Measurements from ENCODE around the gene CIAO2B.

CIAO2B gene

DNA sequence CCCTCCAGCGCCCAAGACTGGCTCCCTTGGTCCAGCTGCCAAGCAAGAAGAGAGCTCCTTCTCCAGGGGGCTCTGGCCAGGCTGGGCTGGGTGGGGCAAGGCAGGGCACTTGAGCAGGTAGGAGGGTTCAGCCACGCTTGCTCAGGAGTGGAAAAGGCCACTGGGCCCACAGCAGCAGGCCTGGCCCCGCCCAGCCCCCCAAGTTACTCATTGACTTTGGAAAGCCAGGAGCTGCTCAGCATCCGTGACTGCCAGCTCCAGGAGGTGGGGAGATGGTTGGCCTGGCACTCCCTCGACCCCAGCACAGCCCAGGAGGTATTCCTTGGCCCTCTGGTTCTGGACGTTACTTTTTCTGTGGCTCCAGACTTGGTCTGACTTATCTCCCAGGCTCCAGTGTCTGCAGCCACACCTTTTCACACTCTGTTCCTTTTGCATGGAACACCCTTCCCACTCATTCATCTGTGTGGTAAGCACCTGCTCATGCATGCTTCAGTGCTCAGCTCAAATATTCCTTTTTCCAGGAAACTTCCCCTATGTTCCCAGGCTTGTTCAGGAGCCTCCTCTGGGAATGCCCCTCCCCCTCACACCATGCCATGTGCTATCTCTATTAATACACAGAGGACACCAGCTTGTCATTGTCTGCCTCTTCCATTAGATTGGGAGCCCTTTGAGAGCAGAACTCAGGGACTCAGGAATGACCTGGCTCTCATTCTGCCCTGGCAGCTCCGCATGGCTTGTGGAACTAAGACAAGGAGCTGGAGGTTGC, 15.2 kb downstream of the CIAO2B start, which contains the start of gene CDH16:
CDH16 (minus strand) TSS at position 83 of the 766 bp plus-strand sequence. CDS start 820 bp downstream, outside the sequence.
- Histone ChIP-seq H2AFZ (ENCODE audit: low read depth, low read length) (no peak within 1 kb of the TSS), H3K27me3 (ENCODE audit: insufficient read depth, low read length, poor library complexity) (peaks cover 7% of the 10 kb centered on the region), H3K36me3 (ENCODE audit: insufficient read depth, low read length) (no peaks in the 10 kb centered on the region), H3K4me2 (ENCODE audit: insufficient read depth, low read length) (no peak within 1 kb of the TSS), H3K79me2 (ENCODE audit: insufficient read depth, low read length) (no peaks in the 10 kb centered on the region), H3K4me1 (ENCODE audit: insufficient read depth, low read length) (no peaks in the 10 kb centered on the region), H3K9ac (ENCODE audit: low read depth, low read length) (no peak within 1 kb of the TSS), H3K27ac (ENCODE audit: low read length) (no peak within 1 kb of the TSS), H3K9me3 (ENCODE audit: insufficient read depth, low read length, severe bottlenecking) (no peaks in the 10 kb centered on the region), H3K4me3 (ENCODE audit: low read depth in 1 of 2, low read length in 2 of 2) (no peak within 1 kb of the TSS), H4K20me1 (ENCODE audit: insufficient read depth, low read length) (0 out of 2 replicates have a peak, but pooled peaks cover 3% of the 10 kb centered on the region)
- DNase-seq = no peak
- ATAC-seq (ENCODE audit: insufficient read depth, low read depth) = no peak
- TF ChIP-seq, protein P1, sequence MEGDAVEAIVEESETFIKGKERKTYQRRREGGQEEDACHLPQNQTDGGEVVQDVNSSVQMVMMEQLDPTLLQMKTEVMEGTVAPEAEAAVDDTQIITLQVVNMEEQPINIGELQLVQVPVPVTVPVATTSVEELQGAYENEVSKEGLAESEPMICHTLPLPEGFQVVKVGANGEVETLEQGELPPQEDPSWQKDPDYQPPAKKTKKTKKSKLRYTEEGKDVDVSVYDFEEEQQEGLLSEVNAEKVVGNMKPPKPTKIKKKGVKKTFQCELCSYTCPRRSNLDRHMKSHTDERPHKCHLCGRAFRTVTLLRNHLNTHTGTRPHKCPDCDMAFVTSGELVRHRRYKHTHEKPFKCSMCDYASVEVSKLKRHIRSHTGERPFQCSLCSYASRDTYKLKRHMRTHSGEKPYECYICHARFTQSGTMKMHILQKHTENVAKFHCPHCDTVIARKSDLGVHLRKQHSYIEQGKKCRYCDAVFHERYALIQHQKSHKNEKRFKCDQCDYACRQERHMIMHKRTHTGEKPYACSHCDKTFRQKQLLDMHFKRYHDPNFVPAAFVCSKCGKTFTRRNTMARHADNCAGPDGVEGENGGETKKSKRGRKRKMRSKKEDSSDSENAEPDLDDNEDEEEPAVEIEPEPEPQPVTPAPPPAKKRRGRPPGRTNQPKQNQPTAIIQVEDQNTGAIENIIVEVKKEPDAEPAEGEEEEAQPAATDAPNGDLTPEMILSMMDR (IDR thresholded peaks at IDR 0.05; ENCODE audit: borderline replicate concordance, extremely low read depth, low read length, poor library complexity, severe bottlenecking) = no peak
- no peak for TF ChIP-seq EZH2 (IDR thresholded peaks at IDR 0.05; ENCODE audit: borderline replicate concordance, low read depth, low read length, severe bottlenecking)

DNA sequence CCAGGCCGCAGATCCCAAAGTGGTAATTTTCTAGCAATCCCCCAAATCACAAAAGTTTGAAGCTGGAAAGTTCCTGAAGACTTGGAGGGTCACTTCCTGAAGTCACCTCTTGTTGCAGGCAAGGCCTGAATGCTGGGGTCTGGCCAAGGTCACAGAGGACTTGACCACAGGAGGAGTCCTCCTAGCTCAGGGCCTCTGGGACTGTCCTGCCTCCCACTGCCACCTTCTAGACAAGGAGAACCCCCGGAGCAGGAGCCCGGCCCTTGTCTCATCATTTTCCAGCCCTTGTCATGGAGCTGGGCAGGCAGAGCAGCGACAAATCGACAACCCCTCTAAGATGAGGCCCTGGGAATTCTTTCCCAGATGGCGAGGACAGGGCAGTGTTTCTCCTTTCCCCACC, 15.8 kb downstream of the CIAO2B start:
- H3K4me1 ChIP-seq (ENCODE audit: insufficient read depth, low read length) = no peaks in the 10 kb centered on the region
- H3K4me3 ChIP-seq (ENCODE audit: low read depth in 1 of 2, low read length in 2 of 2) = no peak overlapping the region
- no peak for ATAC-seq (ENCODE audit: insufficient read depth, low read depth)
- H3K27ac ChIP-seq (ENCODE audit: low read length) = no peak overlapping the region
- no peaks in the 10 kb centered on the region for H3K9me3 ChIP-seq (ENCODE audit: insufficient read depth, low read length, severe bottlenecking)
- peaks cover 7% of the 10 kb centered on the region for H3K27me3 ChIP-seq (ENCODE audit: insufficient read depth, low read length, poor library complexity)
- H4K20me1 ChIP-seq (ENCODE audit: insufficient read depth, low read length) = 0 out of 2 replicates have a peak, but pooled peaks cover 3% of the 10 kb centered on the region
- H3K36me3 ChIP-seq (ENCODE audit: insufficient read depth, low read length) = no peaks in the 10 kb centered on the region
- H3K79me2 ChIP-seq (ENCODE audit: insufficient read depth, low read length) = no peaks in the 10 kb centered on the region
- no peak overlapping the region for H3K9ac ChIP-seq (ENCODE audit: low read depth, low read length)
- TF ChIP-seq, protein P1 (IDR thresholded peaks at IDR 0.05; ENCODE audit: borderline replicate concordance, extremely low read depth, low read length, poor library complexity, severe bottlenecking) = no peak
- no peak for TF ChIP-seq EZH2 (IDR thresholded peaks at IDR 0.05; ENCODE audit: borderline replicate concordance, low read depth, low read length, severe bottlenecking)
- H2AFZ ChIP-seq (ENCODE audit: low read depth, low read length) = no peak overlapping the region
- DNase-seq = no peak
- no peak overlapping the region for H3K4me2 ChIP-seq (ENCODE audit: insufficient read depth, low read length)

DNA sequence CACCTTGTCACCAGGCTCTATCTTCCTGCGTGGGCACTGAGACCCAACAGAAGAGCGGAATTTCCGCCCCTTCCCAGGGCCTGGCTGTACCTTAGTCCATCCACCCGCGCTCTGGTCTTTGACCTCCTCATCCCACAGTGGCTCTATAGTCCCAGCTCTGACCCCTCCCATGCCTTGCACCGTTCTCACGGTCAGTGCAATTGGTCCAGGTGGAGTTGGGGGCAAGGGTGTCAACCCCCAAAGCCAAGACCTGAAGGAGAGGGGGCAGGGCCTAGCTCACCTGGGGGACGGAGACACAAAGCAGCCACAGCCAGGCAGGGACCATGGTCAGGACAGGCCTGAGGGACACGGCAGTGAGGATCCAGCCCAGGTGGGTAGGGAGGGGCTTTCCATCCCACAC, 16.5 kb downstream of the CIAO2B start:
- H3K27ac ChIP-seq (ENCODE audit: low read length) = no peak overlapping the region
- TF ChIP-seq EZH2 (IDR thresholded peaks at IDR 0.05; ENCODE audit: borderline replicate concordance, low read depth, low read length, severe bottlenecking) = no peak
- TF ChIP-seq, protein P1 (IDR thresholded peaks at IDR 0.05; ENCODE audit: borderline replicate concordance, extremely low read depth, low read length, poor library complexity, severe bottlenecking) = no peak
- H3K4me2 ChIP-seq (ENCODE audit: insufficient read depth, low read length) = no peak overlapping the region
- H3K4me1 ChIP-seq (ENCODE audit: insufficient read depth, low read length) = no peaks in the 10 kb centered on the region
- H2AFZ ChIP-seq (ENCODE audit: low read depth, low read length) = no peak overlapping the region
- H3K9ac ChIP-seq (ENCODE audit: low read depth, low read length) = no peak overlapping the region
- H3K36me3 ChIP-seq (ENCODE audit: insufficient read depth, low read length) = no peaks in the 10 kb centered on the region
- ATAC-seq (ENCODE audit: insufficient read depth, low read depth) = no peak
- H3K79me2 ChIP-seq (ENCODE audit: insufficient read depth, low read length) = no peaks in the 10 kb centered on the region
- no peaks in the 10 kb centered on the region for H3K9me3 ChIP-seq (ENCODE audit: insufficient read depth, low read length, severe bottlenecking)
- peaks cover 7% of the 10 kb centered on the region for H3K27me3 ChIP-seq (ENCODE audit: insufficient read depth, low read length, poor library complexity)
- H4K20me1 ChIP-seq (ENCODE audit: insufficient read depth, low read length) = 0 out of 2 replicates have a peak, but pooled peaks cover 3% of the 10 kb centered on the region
- no peak overlapping the region for H3K4me3 ChIP-seq (ENCODE audit: low read depth in 1 of 2, low read length in 2 of 2)
- DNase-seq = no peak

All from DND-41 (cell line).